Karpas-422 (cell line): ENCODE data around the gene DNAJC30. TPM values are rescaled to one million over a fixed set of nuclear protein-coding genes. Genes with fewer than 3 reads are reported as not detected.

Experiments used
- DNase-seq: peaks from one replicate; pipeline ENCODE4 v3.0.0-alpha.2; 2015
- H2AFZ ChIP-seq: fragments of 200-600 bp; sonication (generic); 2 replicates; pipeline ENCODE4 v1.6.1; 2014; ENCODE audit warnings: antibody characterized with exemption, low read length, mixed read lengths
- H3K27ac ChIP-seq: fragments of 200-600 bp; sonication (generic); 2 replicates; pipeline ENCODE4 v1.5.1; 2014; ENCODE audit warnings: mild to moderate bottlenecking, low read length, moderate library complexity
- H3K27me3 ChIP-seq: fragments of 200-600 bp; sonication (generic); 2 replicates; pipeline ENCODE4 v1.6.1; 2014; ENCODE audit warnings: low read length, mixed read lengths
- H3K36me3 ChIP-seq: fragments of 200-600 bp; sonication (generic); 2 replicates; pipeline ENCODE4 v1.6.1; 2014; ENCODE audit warnings: low read length, mixed read lengths; ENCODE audit not compliant: insufficient read depth
- H3K4me1 ChIP-seq: fragments of 200-600 bp; sonication (generic); 2 replicates; pipeline ENCODE4 v1.6.1; 2014; ENCODE audit warnings: mild to moderate bottlenecking, low read length, mixed read lengths
- H3K4me2 ChIP-seq: fragments of 200-600 bp; sonication (generic); 2 replicates; pipeline ENCODE4 v1.6.1; 2014; ENCODE audit warnings: low read length, low read depth, mild to moderate bottlenecking; ENCODE audit not compliant: poor library complexity, severe bottlenecking
- H3K4me3 ChIP-seq: fragments of 200-600 bp; sonication (generic); 2 replicates; pipeline ENCODE4 v1.5.1; 2014; ENCODE audit warnings: mild to moderate bottlenecking, antibody characterized with exemption, low read length, mixed read lengths
- H3K79me2 ChIP-seq: fragments of 200-600 bp; sonication (generic); 2 replicates; pipeline ENCODE4 v1.6.1; 2014; ENCODE audit warnings: mild to moderate bottlenecking, low read length, mixed read lengths
- H3K9ac ChIP-seq: fragments of 200-600 bp; sonication (generic); 2 replicates; pipeline ENCODE4 v1.6.0; 2014; ENCODE audit warnings: low read length
- H3K9me2 ChIP-seq: fragments of 200-600 bp; sonication (generic), shearing (Covaris generic); replicated peaks from 2 replicates; pipeline ENCODE4 v1.6.0; 2014; ENCODE audit warnings: mild to moderate bottlenecking, low read length, moderate library complexity; ENCODE audit not compliant: insufficient read depth
- H3K9me3 ChIP-seq: fragments of 300-700, 200-600 bp; sonication (generic); 2 replicates; pipeline ENCODE4 v1.6.1; 2014; ENCODE audit warnings: low read length, mixed read lengths
- H4K20me1 ChIP-seq: fragments of 200-600 bp; sonication (generic); 2 replicates; pipeline ENCODE4 v1.6.1; 2014; ENCODE audit warnings: mild to moderate bottlenecking, antibody characterized with exemption, low read length, low read depth; ENCODE audit not compliant: insufficient read depth
- total RNA-seq: library from RNA; depleted of rRNA; stranded (reverse); fragments of >200 nt; shearing (Covaris generic); gene quantifications from 2 replicates; pipeline ENCODE4 v1.2.3, GENCODE V29; 2014; ENCODE audit warnings: low replicate concordance; rRNA removed

Gene DNAJC30
- total RNA-seq = 1.3 and 6.1 TPM in 2 replicates

DNA sequence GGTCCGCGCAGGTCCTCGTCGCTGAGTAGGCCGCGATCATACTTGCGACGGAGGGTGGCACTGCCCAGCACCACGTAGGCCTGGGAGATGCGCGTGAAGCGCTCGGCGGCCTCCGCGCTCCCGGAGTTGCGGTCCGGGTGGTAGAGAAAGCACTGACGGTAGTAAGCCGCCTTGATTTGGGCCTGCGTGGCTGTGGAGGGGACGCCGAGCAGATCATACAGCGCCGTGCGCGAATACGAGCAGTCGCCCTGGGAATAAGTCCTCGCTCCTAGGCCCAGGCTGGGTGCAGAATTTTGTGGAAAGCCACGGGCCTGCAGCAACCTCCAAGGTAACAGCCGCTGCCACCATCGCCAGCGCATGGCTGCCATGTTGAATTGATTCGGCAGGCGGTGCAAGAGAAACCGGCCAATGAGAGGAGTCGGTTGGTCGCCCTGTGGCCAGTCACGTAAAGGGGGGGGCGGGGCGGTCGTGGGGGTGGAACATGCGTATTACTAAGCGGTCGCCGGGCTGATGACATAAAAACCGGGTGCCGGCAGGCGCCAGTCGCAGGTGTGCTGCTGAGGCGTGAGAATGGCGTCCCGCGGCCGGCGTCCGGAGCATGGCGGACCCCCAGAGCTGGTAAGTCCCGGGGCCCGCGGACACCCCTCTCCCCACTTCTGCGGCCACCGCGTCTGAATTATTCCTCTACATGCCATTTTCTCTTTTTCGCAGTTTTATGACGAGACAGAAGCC lies at the start of gene DNAJC30, which contains the start of gene BUD23:
DNAJC30 (minus strand) TSS at position 398 of the 732 bp plus-strand sequence; CDS start at position 368, 30 bp downstream.
BUD23 (plus strand) TSS at position 542 of the 732 bp plus-strand sequence; CDS start at position 571, 29 bp downstream.
- Histone ChIP-seq H3K4me1 (peaks cover 25% of the 10 kb centered on the region), H3K27me3 (no peaks in the 10 kb centered on the region), H3K27ac (peak within 1 kb of the TSS; percentile 24; the same call in 1 of the 2 replicates), H3K4me3 (peak within 1 kb of the TSS; percentile 100), H3K9me3 (no peaks in the 10 kb centered on the region), H3K36me3 (peaks cover 9% of the 10 kb centered on the region; the same call in 1 of the 2 replicates), H3K9ac (peak within 1 kb of the TSS; percentile 99), H2AFZ (peak within 1 kb of the TSS; percentile 98), H3K9me2 (no peaks in the 10 kb centered on the region), H4K20me1 (no peaks in the 10 kb centered on the region; the same call in 1 of the 2 replicates), H3K79me2 (peaks cover 68% of the 10 kb centered on the region), H3K4me2 (peak within 1 kb of the TSS; percentile 91)
- peak; percentile 97 for DNase-seq

DNA sequence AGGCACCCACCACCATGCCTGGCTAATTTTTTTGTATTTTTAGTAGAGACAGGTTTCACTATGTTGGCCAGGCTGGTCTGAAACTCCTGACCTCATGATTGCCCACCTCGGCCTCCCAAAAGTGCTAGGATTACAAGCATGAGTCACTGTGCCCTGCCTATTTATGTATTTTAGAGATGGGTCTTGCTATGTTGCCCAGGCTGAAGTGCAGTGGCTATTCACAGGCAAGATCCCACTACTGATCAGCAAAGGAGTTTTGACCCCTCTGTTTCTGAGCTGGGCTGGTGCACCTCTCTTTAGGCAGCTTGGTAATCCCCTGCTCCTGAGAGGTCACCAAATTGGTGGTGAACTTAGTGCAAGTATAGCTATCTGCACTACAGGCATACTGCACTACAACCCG lies 49.1 kb upstream of the DNAJC30 start:
- no peak overlapping the region for H2AFZ ChIP-seq
- peaks cover 4% of the 10 kb centered on the region for H4K20me1 ChIP-seq
- H3K27me3 ChIP-seq = no peaks in the 10 kb centered on the region
- no peaks in the 10 kb centered on the region for H3K9me3 ChIP-seq
- DNase-seq = peak; percentile 6
- H3K36me3 ChIP-seq = no peaks in the 10 kb centered on the region
- H3K79me2 ChIP-seq = peaks cover 4% of the 10 kb centered on the region
- no peak overlapping the region for H3K9ac ChIP-seq
- H3K4me3 ChIP-seq = no peak overlapping the region
- no peak overlapping the region for H3K4me2 ChIP-seq
- H3K27ac ChIP-seq = no peak overlapping the region
- H3K4me1 ChIP-seq = peaks cover 15% of the 10 kb centered on the region
- no peaks in the 10 kb centered on the region for H3K9me2 ChIP-seq

DNA sequence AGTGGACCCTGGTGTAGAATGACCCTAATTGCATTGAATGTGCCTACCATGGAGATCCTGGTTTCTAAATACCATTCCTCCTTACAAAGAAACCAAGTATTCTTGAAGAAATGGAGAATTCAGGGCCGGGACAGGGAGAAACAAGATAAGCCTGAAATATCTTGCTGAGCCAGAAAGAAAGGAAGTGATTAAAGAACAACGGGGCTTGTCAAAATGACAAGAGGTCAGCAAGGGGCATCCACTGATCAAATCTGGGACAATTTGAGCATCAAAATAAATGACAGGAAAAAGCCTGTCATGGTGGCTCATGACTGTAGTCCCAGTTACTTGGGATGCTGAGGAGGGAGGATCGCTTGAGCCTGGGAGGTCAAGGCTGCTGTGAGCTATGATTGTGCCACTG lies 47.2 kb upstream of the DNAJC30 start:
- no peak overlapping the region for H2AFZ ChIP-seq
- H3K36me3 ChIP-seq = no peaks in the 10 kb centered on the region
- H3K27ac ChIP-seq = no peak overlapping the region
- H3K9ac ChIP-seq = no peak overlapping the region
- DNase-seq = no peak
- no peak overlapping the region for H3K4me3 ChIP-seq
- no peaks in the 10 kb centered on the region for H3K79me2 ChIP-seq
- H4K20me1 ChIP-seq = no peaks in the 10 kb centered on the region
- no peaks in the 10 kb centered on the region for H3K27me3 ChIP-seq
- no peaks in the 10 kb centered on the region for H3K9me2 ChIP-seq
- H3K4me2 ChIP-seq = no peak overlapping the region
- H3K9me3 ChIP-seq = no peaks in the 10 kb centered on the region
- peaks cover 17% of the 10 kb centered on the region for H3K4me1 ChIP-seq

DNA sequence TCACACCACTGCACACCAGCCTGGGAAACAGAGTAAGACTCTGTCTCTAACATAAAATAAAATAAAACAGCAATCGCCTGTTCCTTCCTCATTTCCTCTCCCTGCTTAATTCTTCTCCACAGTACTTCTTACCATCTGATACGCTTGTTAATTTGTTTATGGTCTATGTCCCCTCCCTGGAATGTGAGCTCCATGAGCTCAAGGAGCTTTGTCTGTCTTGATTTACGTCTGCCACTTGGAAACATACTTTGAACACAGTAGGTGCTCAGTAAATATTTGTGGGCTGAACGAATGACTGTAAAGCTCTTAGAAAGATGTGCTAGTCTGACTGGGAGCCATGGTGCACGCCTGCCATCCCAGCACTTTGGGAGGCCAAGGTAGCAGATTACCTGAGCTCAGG lies 45.3 kb upstream of the DNAJC30 start:
- DNase-seq = no peak
- H3K4me2 ChIP-seq = no peak overlapping the region
- no peaks in the 10 kb centered on the region for H3K79me2 ChIP-seq
- no peak overlapping the region for H3K4me3 ChIP-seq
- no peak overlapping the region for H3K9ac ChIP-seq
- no peak overlapping the region for H2AFZ ChIP-seq
- no peaks in the 10 kb centered on the region for H4K20me1 ChIP-seq
- H3K9me3 ChIP-seq = no peaks in the 10 kb centered on the region
- no peak overlapping the region for H3K27ac ChIP-seq
- no peaks in the 10 kb centered on the region for H3K27me3 ChIP-seq
- no peaks in the 10 kb centered on the region for H3K36me3 ChIP-seq
- H3K9me2 ChIP-seq = no peaks in the 10 kb centered on the region
- peaks cover 13% of the 10 kb centered on the region for H3K4me1 ChIP-seq

DNA sequence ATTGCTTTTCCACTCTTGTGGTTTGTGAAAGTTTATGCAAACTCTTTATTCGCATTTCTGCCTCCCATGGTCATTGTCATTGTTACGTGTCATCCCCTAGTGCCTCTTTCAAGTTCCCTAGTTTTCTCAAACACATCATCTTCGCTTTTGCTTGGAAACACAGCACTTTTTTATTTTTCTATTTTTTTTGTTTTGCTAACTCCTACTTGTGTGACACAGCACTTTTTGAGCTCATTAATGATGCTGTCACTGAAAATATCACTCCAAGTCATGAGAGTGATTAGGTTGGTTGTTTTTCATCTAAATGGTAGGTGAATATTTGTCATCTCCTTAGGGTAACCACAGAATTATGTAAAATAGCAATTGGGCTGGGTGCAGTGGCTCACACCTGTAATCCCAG lies 44.7 kb upstream of the DNAJC30 start:
- Histone ChIP-seq H3K9me3 (no peaks in the 10 kb centered on the region), H2AFZ (no peak overlapping the region), H3K27ac (no peak overlapping the region), H4K20me1 (no peaks in the 10 kb centered on the region), H3K4me2 (peak overlapping the region; percentile 26), H3K27me3 (no peaks in the 10 kb centered on the region), H3K36me3 (no peaks in the 10 kb centered on the region), H3K9me2 (no peaks in the 10 kb centered on the region), H3K4me1 (peaks cover 13% of the 10 kb centered on the region), H3K9ac (no peak overlapping the region), H3K79me2 (no peaks in the 10 kb centered on the region), H3K4me3 (no peak overlapping the region)
- no peak for DNase-seq

DNA sequence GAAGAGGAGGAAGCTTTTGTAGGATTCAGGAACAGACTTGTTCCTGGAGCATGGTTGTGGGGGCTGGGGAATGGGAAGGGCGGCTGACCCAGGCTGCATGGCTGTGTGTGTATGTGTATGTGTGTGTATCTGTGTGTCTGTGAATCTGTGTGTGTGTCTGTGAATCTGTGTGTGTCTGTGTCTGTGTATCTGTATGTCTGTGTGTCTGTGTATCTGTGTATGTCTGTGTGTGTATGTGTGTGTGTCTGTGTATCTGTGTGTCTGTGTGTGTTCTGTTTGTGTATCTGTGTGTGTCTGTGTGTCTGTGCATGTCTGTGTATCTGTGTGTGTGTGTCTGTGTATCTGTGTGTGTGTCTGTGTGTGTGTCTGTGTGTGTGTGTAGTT lies 42.8 kb upstream of the DNAJC30 start:
- Histone ChIP-seq H4K20me1 (no peaks in the 10 kb centered on the region), H3K9me2 (no peaks in the 10 kb centered on the region), H2AFZ (no peak overlapping the region), H3K27ac (no peak overlapping the region), H3K4me1 (peaks cover 13% of the 10 kb centered on the region), H3K9me3 (no peaks in the 10 kb centered on the region), H3K36me3 (no peaks in the 10 kb centered on the region), H3K9ac (no peak overlapping the region), H3K79me2 (no peaks in the 10 kb centered on the region), H3K27me3 (no peaks in the 10 kb centered on the region), H3K4me2 (no peak overlapping the region), H3K4me3 (no peak overlapping the region)
- DNase-seq = no peak

DNA sequence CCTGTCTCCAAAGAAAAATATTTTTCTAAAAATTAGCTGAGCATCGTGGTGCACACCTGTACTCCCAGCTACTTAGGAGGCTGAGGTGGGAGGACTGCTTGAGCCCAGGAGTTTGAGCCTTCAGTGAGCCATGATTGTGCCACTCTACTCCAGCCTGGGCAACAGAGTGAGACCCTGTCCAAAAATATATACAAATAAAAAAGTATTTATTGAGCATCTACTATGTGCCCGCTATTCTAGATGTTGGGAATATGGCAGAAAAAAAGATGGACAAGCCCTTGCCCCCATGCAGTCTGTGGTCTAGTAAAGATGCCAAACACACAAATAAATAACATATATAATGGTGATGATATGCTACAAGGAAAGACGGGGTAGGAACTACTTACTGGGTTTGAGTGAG lies 40.6 kb upstream of the DNAJC30 start:
- Histone ChIP-seq H3K9me3 (no peaks in the 10 kb centered on the region), H3K4me2 (no peak overlapping the region), H3K36me3 (no peaks in the 10 kb centered on the region), H3K4me1 (peaks cover 23% of the 10 kb centered on the region), H3K79me2 (no peaks in the 10 kb centered on the region), H2AFZ (no peak overlapping the region), H3K27ac (no peak overlapping the region), H4K20me1 (0 out of 2 replicates have a peak, but pooled peaks cover under 1% of the 10 kb centered on the region), H3K4me3 (no peak overlapping the region), H3K9me2 (no peaks in the 10 kb centered on the region), H3K9ac (no peak overlapping the region), H3K27me3 (no peaks in the 10 kb centered on the region)
- no peak for DNase-seq

DNA sequence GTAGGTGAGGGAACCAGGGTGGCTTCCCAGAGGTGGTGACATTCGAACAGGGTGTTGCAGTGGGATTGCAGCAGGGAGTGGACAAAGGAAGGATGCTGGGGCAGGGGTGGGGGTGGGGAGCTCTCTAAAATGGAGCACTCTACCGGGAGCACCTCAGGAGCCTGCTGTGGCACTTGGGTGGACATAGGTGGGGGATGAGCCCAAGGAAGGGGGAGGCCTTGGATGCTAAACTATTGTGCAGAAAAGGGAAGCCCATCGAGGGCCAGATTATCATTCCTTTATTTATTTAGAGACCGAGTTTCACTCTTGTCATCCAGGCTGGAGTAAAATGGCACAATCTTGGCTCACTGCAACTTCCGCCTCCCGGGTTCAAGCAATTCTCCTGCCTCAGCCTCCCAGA lies 39.5 kb upstream of the DNAJC30 start:
- Histone ChIP-seq H3K4me1 (peaks cover 28% of the 10 kb centered on the region), H3K9me3 (no peaks in the 10 kb centered on the region), H3K9me2 (no peaks in the 10 kb centered on the region), H3K4me3 (no peak overlapping the region), H3K36me3 (no peaks in the 10 kb centered on the region), H3K4me2 (no peak overlapping the region), H3K27ac (no peak overlapping the region), H3K27me3 (no peaks in the 10 kb centered on the region), H3K79me2 (no peaks in the 10 kb centered on the region), H4K20me1 (peaks cover 11% of the 10 kb centered on the region), H3K9ac (no peak overlapping the region), H2AFZ (no peak overlapping the region)
- no peak for DNase-seq
